T-helper 22 cell (primary cell): ENCODE measurements around the gene TMEM131L.
"Not testable (repeated sequence)": the region's sequence is repeated elsewhere in the genome, so short reads cannot be mapped to it uniquely, and the experiment has no call there.

Experiments
- DNase-seq: peaks from one replicate; pipeline ENCODE4 v3.0.0-alpha.2; 2020; ENCODE audit warnings: low read depth

Gene TMEM131L

DNA sequence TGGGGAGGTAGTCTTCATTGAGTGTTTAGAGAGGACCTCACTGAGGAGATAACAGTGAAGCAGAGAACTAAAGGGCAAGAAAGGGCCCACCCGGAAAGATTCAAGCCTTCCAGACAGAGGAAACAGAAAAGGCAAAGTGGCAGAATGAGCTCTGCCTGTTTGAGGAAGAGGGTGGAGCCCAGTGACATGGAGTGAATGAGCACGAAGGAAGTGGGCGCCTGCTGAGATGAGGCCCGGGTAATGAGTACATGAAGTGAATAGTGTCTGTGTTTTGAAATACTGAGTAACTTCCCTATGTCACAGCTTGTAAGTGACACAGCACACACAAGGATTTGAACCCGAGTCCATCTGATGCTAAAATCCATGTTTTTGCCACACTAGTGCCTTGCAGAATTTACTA, 185.4 kb downstream of the TMEM131L start:
- DNase-seq = no peak

DNA sequence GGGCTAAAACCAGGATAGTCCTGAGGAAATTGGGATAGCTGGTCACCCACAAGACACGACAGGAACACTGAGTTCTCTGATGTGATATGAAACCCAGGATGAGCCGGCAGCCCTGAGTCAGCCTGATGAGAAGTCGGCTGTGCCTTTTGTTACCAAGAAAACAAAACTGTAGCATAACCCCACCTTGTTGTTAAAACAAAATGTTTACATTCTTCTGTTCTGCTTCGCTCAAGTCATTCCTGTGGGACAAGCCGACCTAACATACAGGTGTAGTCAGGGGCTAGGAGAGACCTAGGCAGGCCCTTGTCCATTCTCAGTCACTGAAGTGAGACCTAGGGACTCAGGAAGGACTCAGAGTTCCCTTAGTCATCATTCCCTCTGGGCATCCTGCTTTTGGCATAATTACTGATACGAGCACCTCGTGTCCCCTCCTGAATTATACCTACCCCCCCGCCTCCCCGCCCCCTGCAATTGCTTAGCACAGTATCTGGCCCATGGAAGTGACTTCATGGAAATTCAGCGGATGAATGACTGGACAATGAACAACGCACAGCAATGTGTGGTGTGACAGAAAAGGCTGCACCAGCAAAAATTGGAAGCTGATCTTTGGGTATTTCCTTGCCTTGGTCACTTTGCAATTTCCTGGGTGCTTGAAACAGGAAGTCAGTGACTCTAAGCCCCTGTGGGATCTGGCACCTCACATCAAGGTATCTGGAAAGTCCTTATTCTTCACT, 186.1 kb downstream of the TMEM131L start:
- no peak for DNase-seq

DNA sequence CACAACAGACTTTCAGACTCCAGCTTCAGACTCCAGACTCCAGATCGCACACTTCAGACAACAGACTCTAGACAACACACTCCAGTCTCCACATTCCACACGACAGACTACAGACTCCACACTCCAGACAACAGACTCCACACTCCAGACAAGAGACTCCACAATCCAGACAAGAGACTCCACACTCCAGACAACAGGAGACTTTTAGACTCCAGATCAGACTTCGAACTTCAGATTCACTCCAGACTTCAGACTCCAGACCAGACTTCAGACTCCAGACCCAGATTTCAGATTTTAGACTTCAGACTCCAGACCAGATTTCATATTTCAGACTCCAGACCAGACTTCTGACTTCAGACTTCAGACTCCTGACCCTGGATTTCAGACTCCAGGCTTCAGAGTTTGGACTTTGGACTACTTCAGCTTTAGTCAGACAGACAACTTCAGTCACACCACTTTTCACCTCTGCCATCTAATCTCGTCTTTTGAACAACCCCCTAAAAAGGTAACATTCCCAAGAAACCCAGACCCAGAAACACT, 188.9 kb downstream of the TMEM131L start:
- DNase-seq = no peak

DNA sequence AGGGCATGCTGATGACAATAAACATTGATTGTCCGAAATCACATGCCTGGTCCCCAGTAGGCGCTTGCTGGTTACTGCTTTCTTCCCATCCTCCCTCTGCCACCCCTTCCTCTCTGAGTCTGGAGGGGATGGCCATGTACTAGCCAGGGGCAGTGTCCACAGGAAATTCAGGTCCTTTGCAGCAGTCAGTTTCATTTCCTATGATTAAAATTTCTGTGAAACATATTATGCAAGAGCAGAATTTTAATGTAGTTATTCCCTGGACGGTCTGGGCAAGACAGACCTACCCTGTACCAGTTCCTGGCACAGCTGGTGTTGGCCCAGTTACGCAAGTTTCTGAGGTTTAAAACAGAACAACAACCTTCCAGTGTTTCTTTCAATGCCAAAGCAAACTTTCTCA, 189.8 kb downstream of the TMEM131L start:
- DNase-seq = no peak

DNA sequence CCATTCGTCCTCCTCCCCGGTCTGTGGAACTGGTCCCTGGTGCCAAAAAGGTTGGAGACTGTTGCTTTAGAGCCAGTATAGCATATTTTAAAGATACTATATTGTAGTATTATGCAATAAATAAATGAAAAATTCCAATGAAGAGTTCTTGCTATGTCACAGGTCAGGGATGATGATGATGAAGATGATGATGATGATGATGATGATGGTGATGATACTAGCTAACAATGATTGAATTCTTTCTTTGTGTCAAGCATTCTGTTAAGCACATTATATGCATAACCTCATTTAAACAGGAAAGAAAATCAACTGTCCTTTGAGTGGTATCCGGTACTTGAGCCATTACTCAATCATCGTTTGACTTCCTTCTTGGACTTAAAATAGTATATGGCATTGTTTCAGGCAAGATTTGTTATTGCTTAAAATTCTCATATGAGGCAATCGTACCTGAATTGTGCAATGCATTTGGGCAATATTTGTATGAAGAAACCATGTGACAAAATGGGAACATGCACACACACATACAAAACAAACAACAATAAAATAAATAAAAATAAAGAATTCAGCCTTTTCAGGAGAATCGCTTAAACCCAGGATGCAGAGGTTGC, 195.2 kb downstream of the TMEM131L start:
- DNase-seq = no peak

DNA sequence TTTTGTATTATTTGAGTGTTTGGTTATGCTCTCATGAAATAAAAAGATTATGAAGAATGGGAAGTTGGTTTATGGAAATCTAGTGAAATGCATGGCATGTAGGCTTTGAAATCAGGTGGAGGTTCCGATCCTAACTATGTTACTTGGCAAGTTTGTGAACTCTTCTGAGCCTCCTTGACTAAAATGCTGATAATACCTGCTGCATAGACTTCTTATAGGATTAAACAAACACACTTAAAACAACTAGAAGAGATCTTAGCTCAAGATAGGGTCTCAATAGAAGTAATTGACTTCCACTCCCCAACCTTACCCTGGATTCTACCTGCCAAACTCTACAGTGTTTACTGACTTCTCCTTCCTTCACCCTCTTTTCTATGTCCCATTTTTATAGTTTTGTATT, 195.7 kb downstream of the TMEM131L start:
- no peak for DNase-seq

DNA sequence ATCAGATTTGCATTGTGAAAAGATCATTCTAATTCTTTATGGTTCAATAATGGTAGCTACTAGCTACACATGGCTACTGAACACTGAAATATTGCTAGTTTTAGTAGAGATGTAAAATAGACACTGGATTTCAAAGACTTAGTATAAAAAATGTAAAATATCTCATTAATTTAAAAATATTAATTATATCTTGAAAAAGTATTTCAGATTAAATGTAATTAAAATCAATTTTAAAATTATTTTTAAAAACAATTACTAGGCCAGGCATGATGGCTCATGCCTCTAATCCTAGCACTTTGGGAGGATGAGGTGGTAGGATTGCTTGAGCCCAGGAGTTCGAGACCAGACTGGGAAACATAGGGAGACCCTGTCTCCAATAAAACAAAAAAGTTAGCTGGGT, 197.5 kb downstream of the TMEM131L start:
- no peak for DNase-seq

DNA sequence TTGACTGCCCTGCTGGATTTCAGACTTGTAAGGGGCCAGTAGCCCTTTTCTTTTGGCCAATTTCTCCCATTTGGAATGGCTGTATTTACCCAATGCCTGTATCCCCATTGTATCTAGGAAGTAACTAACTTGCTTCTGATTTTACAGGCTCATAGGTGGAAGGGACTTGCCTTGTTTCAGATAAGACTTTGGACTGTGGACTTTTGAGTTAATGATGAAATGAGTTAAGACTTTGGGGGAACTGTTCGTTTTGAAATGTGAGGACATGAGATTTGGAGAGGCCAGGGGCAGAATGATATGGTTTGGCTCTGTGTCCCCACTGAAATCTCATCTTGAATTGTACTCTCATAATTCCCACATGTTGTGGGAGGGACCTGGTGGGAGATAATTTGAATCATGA, 200.3 kb downstream of the TMEM131L start:
- not testable (repeated sequence) for DNase-seq

DNA sequence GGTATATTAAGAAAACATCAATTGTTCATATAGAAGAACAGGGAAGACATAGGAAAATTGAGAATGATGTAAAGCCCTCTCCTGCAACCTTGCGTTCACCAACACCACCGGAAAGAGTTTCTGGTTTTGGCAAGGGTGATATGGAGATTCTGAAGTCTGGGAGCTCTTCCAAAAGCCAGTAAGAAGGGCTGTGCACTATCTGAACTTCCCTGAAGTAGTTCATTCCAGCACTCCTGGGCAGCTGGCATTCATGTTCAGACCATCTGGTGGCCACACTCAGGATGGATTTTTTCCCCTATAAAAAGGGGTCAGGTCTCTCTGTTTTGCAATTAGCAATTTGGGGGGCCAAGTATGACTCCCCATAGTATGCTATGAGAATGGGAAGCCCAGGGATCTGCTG, 202.5 kb downstream of the TMEM131L start:
- no peak for DNase-seq

DNA sequence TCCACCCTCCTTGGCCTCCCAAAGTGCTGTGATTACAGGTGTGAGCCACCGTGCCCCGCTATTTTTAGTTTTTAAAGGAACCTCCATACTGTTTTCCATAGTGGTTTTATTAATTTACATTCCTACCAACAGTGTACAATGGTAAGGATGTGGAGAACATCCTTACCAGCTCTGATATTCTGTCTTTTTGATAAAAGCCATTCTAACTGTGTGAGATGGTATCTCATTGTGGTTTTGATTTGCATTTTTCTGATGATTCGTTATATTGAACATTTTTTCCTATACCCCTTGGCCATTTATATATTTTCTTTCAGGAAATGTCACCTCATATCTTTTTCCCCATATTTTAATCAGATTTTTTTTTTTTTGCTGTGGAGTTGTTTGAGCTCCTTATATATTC, 203.7 kb downstream of the TMEM131L start:
- no peak for DNase-seq

DNA sequence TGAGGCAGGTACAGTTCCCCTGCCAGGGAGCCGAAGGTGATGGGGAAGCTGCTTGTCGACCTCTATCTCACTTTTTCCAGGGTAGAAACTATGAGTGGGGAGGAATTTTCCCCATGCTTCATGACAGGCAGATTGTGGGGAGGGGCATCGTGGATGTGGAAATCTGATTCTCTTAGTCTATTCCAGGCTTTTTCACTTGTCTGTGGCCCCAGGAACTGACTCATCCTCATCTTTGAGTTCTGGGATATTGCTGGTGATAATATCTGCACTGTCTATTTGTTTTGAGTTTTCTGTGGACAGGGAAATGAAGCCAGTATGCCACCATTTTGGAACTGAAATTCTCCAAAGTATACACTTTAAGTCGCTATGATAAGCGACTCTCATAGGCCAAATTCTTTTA, 210.3 kb downstream of the TMEM131L start:
- DNase-seq = no peak

DNA sequence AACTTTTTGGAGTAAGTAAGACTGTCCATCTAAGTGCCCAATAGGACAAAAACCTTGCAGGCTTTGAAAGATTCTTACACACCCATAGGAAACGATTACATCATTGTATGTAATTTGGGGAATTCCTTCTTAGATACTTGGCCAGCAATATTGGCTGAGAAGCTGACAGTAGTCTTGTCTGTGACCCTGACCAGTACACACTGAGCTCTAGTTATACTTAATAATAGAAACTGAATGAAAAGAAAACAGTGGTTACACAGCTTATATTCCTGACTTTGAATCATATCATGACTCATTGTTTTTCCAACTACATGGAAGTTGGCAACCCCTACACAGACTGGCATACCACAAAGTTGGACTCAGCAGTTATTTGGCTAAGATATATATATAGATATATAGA, 210.8 kb downstream of the TMEM131L start:
- DNase-seq = no peak

DNA sequence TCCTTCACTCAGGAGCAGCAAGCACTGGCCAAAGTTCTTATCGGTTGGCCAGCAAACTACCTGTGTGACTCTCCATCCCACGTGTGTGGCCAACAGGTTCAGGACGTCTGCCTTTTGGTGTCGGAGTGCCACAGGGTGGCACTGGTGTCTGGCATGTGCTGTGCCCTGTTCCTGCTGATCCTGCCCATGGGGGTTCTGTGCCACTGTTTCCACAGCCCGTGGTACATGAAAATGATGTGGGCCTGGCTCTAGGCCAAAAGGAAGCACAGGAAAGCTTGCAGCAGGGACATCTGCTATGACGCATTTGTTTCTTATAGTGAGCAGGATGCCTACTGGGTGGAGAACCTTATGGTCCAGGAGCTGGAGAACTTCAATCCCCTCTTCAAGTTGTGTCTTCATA, 213.3 kb downstream of the TMEM131L start:
- no peak for DNase-seq

DNA sequence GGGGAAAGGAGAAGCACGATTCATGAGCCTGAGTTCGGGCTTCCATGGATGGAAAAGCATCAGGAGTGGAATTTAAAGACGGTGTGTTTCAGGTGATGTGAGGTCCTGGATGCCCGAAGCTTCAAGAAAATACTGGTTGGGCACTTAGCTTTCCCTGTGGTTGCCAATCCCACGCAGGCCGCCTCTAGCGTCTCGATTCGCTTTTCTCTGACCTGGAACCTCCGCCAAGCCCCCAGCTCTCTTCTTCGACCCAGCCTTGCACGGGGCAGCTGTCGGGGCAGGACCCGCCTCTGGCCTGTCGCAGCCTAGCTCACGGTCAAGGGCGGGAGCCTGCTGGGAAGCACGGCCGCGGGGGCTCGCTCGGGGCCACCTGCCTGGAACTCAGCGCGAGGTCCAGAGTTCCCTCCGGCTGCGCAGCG, 217.6 kb downstream of the TMEM131L start:
- DNase-seq = no peak

DNA sequence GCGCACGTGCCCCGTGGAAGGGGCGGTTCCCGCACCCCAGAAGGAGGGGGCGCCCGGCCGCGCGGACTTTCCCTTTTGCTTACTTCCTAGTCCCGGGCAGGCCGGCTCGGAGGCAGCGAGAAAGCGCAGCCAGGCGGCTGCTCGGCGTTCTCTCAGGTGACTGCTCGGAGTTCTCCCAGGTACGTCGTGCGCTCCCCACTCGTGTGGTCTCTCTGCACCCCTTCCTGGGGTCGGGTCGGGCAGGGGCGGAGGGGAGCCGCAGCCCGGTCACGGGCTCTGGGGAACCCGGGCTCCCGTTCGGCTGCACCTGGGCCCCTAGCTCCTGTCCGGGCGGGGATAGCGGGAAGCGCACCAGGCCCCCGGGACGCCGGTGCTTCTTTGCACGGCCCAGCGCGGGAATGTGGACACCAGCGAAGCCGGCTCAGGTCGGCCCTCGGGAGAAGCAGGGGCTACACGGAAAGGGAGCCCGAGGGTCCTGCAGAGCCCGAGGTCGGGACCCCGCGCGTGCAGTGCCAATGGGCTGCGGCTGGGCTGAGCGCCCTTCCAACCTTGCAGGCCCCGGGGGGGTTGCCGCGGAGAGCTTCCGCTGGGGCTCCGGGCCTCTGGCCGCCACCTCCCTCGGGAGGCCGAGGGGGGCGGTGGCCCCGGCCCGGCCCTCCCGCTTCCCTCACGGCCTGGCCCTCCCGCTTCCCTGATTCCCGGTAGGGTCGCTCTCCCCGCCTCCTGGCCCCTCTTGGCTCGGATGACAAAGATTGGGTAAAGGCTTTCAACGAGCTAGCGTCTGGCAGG, 218.2 kb downstream of the TMEM131L start, which contains the start of gene TLR2:
TLR2 (plus strand) TSS at position 99 of the 789 bp plus-strand sequence. CDS start 18,628 bp downstream, outside the sequence.
- peak; percentile 30 for DNase-seq

DNA sequence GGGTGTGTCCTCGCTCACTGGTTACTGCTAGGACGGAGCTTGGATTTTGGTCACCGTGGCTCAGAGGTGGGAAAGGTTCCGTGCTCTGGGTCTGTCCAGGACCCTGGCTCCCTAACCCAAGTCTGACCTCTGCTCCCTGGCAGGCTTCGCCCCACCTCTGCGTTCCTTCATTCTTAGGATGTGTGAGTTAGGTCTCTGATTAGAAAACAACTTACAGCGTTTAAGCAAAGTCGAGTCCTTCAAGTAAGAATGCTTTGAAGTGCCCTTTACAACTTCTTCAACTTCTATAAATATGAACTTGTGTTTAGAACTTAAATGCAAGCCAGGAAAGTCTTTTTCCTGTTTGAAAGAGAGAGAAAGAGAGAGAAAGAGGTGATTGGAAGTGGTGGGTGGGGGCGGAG, 218.8 kb downstream of the TMEM131L start:
- no peak for DNase-seq
